Astrocyte (in vitro differentiated cells and primary cell): Measurements from ENCODE around the gene SPACA7.

Experiments used
- EZH2 ChIP-seq: IDR thresholded peaks from 2 replicates; pipeline ENCODE4 v1.6.1; 2012; ENCODE audit warnings: mild to moderate bottlenecking, low read length, inconsistent platforms; ENCODE audit not compliant: insufficient read depth
- TF ChIP-seq, protein P1 (sequence below): IDR thresholded peaks from 2 replicates; pipeline ENCODE4 v1.5.1; 2011; ENCODE audit warnings: low read depth, mild to moderate bottlenecking, inconsistent platforms, low read length, moderate library complexity; ENCODE audit not compliant: insufficient read depth

DNA sequence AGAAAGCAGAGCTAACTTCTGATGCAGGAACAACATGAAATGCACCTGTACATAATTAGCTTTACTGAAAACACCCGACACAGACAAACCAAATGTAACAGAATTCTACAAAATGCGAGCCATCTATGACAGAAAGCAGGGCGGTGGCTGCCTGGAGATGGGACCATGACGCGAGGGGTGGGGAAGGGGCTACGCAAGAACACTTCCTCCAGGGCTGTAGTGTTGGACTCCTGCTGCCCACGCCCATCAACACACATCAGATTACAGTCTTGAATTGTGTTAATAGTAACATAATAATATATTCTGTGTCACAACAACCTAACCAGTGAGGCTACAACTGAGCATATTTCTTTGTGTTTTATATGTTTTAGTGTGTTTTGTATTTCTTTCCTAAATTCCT lies 103.2 kb downstream of the SPACA7 start:
- no peak for TF ChIP-seq EZH2
- TF ChIP-seq, protein P1, sequence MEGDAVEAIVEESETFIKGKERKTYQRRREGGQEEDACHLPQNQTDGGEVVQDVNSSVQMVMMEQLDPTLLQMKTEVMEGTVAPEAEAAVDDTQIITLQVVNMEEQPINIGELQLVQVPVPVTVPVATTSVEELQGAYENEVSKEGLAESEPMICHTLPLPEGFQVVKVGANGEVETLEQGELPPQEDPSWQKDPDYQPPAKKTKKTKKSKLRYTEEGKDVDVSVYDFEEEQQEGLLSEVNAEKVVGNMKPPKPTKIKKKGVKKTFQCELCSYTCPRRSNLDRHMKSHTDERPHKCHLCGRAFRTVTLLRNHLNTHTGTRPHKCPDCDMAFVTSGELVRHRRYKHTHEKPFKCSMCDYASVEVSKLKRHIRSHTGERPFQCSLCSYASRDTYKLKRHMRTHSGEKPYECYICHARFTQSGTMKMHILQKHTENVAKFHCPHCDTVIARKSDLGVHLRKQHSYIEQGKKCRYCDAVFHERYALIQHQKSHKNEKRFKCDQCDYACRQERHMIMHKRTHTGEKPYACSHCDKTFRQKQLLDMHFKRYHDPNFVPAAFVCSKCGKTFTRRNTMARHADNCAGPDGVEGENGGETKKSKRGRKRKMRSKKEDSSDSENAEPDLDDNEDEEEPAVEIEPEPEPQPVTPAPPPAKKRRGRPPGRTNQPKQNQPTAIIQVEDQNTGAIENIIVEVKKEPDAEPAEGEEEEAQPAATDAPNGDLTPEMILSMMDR: no peak
